Embryonic facial prominence (tissue), 1 donor: Measurements from ENCODE around the gene PDS5B.
"Not testable (repeated sequence)": the region's sequence is repeated elsewhere in the genome, so short reads cannot be mapped to it uniquely, and the experiment has no call there.

Experiments used
- DNase-seq: peaks from one replicate; pipeline ENCODE4 v3.0.0-alpha.2; 2016; ENCODE audit errors: extremely low spot score

Gene PDS5B

GRCh38 chr13:32657309-32657708, 71.1 kb downstream of the PDS5B start:
- DNase-seq, result no peak

- no peak for DNase-seq
Observed at GRCh38 chr13:32659736-32660135, 73.5 kb downstream of the PDS5B start.

- no peak for DNase-seq
Observed at GRCh38 chr13:32660227-32660626, 74.0 kb downstream of the PDS5B start.

- no peak for DNase-seq
Observed at GRCh38 chr13:32661685-32662084, 75.4 kb downstream of the PDS5B start.

GRCh38 chr13:32663660-32664059, 77.4 kb downstream of the PDS5B start:
- no peak for DNase-seq

- DNase-seq, result no peak
Observed at GRCh38 chr13:32666990-32667571, 80.8 kb downstream of the PDS5B start.

- DNase-seq, result no peak
Observed at GRCh38 chr13:32669030-32669646, 82.9 kb downstream of the PDS5B start.

GRCh38 chr13:32674503-32674902, 88.3 kb downstream of the PDS5B start:
- DNase-seq, result no peak

- no peak for DNase-seq
Observed at GRCh38 chr13:32676242-32676641, 90.0 kb downstream of the PDS5B start.

GRCh38 chr13:32682130-32682529, 95.9 kb downstream of the PDS5B start:
- DNase-seq, result no peak

GRCh38 chr13:32682740-32683139, 96.5 kb downstream of the PDS5B start:
- DNase-seq, result no peak

- no peak for DNase-seq
Observed at GRCh38 chr13:32687275-32687674, 101.0 kb downstream of the PDS5B start.

GRCh38 chr13:32695602-32696250, 109.5 kb downstream of the PDS5B start:
- no peak for DNase-seq

- DNase-seq, result no peak
Observed at GRCh38 chr13:32707471-32707870, 121.2 kb downstream of the PDS5B start.

- no peak for DNase-seq
Observed at GRCh38 chr13:32713397-32713796, 127.1 kb downstream of the PDS5B start.

GRCh38 chr13:32716201-32716600, 129.9 kb downstream of the PDS5B start:
- not testable (repeated sequence) for DNase-seq

GRCh38 chr13:32720026-32720425, 133.8 kb downstream of the PDS5B start:
- DNase-seq, result no peak

GRCh38 chr13:32721131-32722034, 135.1 kb downstream of the PDS5B start:
- not testable (repeated sequence) for DNase-seq

GRCh38 chr13:32722340-32722739, 136.1 kb downstream of the PDS5B start:
- DNase-seq, result no peak

GRCh38 chr13:32723987-32724386, 137.7 kb downstream of the PDS5B start:
- no peak for DNase-seq

- DNase-seq, result no peak
Observed at GRCh38 chr13:32726374-32727037, 140.3 kb downstream of the PDS5B start.

GRCh38 chr13:32728327-32728726, 142.1 kb downstream of the PDS5B start:
- no peak for DNase-seq
